Measurements from ENCODE around the gene FAAP20. TPM values are rescaled to one million over a fixed set of nuclear protein-coding genes. Genes with fewer than 3 reads are reported as not detected.

The FAAP20 gene
- total RNA-seq, 1 donor from 2014 or later: 36.5 TPM

DNA sequence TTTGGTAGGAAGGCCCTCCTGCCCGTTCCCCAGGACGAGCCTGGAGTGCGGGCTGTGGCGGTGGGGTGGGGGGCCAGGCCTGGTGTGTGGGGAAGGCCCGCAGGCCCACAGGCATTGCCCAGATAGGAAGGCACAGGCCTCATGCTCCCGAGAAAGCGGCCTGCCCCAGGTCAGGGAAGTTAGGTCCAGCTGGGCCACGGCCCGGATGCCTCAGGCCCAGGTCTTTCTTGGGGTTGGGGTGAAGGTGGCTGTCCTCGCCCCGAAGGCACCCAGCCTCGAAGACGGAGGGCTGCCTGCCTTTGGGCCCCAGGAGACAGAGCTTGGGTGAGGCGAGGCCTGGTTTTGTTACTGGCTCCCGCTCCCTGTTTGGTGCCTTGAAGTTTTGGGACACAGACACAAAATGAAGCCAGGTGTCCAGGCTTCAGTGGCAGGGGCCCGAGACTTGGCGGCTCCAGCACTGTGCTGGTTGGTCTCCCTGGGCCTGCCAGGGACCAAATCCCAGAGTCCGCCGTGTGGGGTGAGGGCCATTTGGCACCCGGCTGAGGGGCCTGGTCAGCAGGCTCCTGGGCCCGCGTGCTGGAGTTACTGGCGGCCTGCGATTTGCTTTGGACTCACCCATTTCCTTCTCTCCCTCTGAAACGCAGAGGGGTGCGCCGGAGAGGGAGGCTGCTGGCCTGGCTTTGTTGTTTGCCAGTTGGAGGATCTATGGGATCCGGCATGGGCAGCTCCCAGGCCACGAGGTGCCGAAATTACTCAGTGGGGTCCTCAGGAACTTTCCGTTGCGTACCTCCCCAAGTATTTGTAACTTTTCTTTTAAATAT lies 35.5 kb upstream of the FAAP20 start:
- no peak for ATAC-seq

DNA sequence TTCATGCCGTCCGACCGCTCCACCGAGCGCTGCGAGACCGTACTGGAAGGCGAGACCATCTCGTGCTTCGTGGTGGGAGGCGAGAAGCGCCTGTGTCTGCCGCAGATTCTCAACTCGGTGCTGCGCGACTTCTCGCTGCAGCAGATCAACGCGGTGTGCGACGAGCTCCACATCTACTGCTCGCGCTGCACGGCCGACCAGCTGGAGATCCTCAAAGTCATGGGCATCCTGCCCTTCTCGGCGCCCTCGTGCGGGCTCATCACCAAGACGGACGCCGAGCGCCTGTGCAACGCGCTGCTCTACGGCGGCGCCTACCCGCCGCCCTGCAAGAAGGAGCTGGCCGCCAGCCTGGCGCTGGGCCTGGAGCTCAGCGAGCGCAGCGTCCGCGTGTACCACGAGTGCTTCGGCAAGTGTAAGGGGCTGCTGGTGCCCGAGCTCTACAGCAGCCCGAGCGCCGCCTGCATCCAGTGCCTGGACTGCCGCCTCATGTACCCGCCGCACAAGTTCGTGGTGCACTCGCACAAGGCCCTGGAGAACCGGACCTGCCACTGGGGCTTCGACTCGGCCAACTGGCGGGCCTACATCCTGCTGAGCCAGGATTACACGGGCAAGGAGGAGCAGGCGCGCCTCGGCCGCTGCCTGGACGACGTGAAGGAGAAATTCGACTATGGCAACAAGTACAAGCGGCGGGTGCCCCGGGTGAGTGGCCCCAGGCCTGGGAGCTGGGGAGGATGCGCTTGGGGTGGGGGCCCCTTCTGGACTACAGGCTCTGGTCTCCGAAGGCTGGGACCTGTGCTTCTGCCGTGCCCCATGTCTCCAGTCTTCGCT lies 34.7 kb upstream of the FAAP20 start:
- ATAC-seq: peak; percentile 29

DNA sequence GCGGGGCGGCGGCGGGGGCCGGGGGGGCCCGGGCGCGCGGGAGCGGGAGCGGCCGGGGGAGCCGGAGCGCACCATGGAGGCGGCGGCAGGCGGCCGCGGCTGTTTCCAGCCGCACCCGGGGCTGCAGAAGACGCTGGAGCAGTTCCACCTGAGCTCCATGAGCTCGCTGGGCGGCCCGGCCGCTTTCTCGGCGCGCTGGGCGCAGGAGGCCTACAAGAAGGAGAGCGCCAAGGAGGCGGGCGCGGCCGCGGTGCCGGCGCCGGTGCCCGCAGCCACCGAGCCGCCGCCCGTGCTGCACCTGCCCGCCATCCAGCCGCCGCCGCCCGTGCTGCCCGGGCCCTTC lies 34.1 kb upstream of the FAAP20 start:
- no peak for ATAC-seq

DNA sequence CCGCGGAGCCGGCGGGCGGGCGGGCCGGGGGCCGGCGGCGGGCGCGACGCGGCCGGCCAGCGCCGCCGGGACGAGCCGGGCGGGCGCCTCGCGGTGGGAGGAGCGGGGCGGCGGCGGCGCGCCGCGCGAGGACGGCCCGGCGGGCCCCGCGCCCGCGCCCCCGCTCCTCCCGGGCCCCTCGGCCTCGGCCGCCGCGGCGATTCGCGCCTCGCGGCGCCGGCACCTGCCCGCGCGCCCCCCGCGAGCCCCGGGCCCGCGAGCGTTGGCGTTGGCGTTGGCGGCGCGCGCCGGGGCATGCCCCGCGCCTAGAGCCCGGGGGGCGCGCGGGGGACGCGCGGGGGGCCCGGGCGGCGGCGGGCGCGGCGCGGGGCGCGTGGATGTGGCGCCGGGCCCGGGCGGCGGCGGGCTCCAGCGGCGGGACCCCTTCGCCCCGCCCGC lies 33.6 kb upstream of the FAAP20 start, which contains the start of gene SKI:
SKI (plus strand) TSS at position 163 of the 438 bp plus-strand sequence. CDS start 448 bp downstream, outside the sequence.
- ATAC-seq: no peak

DNA sequence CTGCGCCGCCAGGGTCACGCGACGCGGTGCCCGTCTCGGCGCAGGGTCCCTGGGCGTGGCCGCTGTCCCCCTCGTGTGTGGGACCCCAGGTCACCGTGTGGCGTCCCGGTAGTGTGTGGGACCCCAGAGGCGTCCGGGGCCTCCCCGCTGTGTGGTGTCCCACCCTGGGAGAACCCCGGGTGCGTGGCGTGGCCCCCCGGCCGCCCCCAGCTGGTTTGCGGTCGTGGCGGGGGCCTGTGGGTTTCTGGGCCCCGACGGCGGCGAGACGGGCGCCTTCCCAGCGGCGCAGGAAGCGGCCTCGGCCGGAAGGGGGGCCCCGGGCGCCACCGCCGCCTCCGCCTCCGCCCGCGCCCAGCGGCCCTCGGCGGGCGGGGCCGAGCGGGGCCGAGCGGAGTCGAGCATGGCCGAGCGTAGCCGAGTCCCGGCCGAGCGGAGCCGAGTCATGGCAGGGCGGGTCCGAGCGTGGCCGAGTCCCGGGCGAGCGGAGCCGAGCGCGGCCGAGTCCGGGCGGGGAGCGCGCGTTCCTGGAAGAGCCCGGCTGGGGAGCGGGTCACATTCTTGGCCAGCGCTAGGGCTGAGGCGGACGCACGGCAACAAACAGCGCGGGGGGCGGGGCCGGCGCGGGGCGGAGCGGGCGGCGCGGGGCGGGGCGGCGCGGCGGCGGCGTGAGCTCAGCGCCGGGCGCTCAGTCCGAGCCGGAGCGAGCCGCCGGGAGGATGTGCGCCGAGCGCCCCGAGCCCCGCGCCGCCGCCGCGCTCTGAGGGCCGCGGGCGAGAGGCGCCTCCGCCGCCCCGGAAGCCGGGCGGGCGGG lies 33.0 kb upstream of the FAAP20 start:
- ATAC-seq: peak; percentile 91

DNA sequence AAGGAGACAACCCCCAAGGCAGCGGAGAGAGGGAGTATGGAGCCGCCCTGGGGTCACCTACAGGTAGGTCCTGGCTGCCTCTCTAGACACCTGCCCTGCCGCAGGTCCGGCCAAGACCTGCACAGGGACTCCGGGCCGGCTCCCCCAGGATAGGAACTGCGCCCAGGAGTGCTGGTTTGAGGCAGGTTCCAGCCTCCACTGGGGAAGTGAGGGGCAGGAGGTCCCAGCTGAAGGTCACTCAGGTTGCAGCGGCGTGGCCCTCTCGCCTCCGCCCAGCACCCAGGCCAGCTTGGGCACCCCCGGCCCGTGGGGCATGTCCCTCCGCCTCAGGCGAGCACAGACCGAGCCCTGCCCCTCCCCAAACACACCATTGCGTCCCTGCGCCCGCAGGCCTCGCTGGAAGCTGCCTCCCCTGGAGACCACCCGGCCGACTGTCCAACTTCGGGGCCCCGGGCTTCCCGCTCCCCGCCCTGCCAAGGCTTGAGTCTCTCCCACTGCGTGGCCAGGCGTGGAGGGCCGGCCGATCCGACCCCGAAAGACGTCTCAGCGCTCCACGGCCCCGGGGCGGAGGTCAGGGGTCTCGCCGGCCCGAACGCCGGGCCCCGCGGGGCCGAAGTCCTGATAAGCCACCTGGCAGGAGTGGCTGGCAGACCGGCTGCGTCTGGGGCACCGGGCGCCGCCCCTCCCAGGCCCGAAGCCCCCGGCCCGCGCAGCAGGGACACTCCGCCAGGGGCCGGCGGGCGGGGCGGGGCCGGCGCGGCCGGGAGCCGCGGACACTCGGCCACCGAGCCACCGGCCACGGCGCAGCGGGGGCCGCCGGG lies 32.2 kb upstream of the FAAP20 start:
- no peak for ATAC-seq

DNA sequence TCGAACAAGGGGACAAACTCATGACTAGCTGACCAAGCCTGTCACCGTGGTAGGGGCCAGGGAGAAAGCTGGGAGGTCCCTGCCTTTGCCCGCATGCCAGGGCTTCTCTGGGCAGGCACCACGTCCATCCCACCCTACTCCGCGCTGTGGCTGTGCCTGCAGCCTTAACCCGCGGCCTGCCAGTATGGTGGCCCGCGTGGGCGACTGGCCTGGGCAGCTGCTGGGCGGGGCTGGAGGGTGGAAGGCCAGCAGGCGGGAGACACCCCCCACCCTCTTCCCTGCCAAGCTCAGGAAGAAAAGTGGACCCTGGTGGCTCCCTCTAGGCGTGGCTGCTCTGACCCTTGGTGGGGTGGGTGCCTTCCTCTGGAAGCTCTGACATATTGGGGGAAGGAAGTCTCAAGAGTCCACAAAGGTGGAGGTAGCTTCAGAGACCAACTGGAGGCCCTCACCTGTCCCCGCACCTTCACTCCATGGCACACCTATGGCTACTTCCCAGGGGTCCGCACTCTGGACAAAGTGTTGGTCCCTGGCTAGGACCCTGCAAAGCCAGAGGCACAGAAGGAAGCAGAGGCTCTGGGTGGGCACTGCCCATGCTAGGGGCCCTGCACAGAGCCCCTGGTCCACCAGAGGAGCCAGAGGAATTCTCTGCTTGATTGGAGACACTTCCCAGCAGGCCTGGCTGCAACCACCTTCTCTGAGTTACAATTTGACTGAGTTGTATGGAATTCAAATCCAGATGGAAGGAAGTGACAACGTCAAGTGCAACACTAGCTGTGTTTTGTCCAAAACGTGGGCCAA lies 30.3 kb upstream of the FAAP20 start:
- ATAC-seq: no peak

DNA sequence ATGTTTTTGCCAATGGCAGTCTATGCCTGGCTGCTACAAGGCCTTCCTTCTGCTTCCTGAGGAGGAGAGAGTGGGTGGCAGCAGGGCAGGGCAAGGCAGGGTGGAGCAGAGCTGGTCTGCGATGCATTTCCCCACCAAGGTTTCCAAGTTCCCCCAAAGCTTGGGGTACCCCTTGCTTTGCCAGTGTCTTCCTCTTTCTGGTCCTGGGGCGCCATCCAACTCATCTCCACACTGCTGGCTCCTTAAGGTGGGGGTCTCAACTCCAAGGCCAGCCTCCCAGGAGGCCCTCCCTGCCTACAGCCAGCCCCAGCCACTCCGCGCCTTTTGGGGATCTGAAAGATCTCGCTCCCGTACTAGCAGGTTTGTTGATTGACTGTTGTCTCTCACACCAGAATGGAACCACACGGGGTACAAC lies 29.6 kb upstream of the FAAP20 start:
- no peak for ATAC-seq

DNA sequence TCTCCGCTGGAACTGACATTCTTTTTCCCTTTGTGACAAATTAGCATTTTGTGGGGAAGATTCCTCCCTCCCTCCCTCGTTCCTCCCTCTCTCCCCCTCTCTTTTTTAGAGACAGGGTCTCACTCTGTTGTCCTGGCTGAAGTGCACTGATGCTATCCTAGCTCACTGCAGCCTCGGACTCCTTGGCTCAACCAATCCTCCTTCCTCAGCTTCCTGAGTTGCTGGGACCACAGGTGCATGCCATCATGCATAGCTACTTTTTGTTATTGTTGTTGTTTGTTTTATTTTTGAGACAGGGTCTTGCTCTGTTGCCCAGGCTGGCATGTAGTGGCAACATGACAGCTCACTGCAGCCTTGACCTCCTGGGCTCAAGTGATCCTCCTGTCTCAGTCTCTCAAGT lies 26.7 kb upstream of the FAAP20 start:
- ATAC-seq: no peak

DNA sequence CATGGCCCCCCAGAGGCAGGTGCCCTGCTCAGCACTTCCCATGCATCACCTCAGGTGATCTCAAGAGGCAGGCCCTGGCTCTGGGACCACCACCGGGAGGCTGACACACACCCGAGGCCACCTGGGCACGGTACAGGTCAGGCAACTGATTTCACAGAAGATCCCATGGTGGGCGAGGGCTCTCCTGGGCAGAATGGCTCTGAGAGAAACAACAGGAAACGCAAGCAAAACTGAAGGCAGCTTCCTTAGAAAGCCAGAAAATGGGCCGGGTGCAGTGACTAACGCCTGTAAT lies 22.1 kb upstream of the FAAP20 start:
- no peak for ATAC-seq

DNA sequence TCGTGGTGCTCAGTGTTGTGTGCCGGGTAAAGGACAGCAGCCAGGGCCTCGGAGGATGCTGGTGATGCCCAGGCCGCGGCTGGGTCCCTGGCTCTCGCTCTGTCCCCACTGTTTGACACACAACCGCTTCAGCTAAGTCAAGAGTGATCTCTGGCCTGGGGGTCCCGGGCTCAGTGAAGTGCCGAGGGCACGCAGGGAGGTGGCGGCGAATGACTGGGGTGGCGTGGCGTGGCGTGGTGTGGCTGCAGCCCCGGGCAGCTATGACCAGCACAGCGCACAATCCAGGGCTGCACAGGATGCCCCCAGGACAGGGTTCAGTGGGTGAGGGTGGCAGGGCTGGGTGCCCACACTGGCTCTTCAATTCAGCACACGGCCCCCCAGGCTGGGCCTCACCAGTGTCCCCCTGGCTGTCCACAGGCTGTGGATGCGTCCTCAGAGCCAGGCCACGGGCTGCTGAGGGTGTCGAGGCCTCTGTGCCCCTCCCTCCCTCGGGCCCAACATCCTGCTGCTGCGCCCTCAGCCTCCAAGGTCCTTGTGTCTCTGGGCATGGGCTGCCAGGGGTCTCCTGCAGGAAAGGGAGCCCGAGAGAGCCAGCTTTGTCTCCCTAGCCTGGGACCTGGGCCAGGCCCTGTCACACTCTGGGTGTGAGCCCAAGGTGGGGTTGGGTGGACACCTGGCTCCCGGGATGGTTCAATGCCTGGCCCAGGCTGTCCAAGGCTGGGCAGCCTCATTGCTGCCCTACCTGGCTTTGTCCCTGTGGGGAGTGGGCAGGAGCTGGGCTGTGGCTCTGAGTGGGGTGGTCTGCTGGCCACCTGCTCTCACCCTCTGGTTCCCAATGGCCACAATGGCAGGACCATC lies 21.6 kb upstream of the FAAP20 start:
- no peak for ATAC-seq

DNA sequence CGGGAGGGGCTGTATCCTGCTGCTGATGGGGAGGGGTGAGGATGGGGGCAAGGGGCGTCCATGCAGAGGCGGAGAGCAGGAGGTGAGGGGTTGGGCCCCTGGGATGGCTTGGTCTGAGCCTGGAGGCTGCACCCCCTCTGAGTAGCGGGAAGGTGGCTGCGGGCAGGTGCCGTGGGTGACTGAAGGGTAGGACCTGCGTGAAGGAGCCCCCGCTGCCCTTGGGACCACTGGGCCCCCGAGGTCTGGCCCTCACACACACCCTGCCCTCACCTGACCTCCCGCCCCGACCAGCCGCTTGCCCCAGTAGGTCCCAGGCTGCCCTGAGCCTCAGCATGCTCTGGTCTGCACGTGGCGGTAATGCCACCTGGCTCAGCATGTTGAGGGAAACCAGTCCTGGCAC lies 20.8 kb upstream of the FAAP20 start:
- ATAC-seq: no peak

DNA sequence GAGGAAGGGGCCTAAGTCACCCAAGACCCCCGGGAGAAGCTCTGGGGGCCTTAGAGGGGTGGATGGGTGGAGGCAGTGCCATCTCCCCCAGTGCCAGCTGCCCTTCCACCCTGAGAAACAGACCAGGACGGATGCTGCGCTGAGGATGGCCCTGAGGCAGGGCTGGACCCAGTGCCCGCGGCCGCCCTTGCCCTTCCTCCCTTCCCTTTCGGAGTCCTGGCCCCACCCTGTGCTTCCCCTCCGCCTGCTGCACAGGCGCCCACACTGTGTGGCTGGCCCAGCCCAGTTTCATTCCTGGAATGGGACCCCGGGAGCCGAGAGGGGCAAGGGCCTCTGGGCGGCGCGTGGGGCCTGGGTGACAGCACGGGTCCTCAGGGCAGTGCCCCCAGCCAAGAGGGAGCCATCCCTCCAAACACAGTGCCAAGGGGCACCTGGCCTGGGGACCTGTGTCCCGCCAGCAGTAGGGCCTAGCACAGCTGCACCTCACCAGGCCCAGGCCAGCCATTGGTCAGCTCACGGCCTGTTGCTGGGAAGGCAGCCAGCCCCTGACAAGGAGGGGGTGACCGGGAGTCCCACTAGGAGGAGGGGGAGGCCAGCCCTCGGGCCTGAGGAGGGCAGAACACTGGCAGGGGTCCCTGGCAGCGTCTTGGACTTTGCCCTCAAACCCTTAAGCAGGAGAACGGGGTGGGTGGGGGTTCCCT lies 20.1 kb upstream of the FAAP20 start:
- ATAC-seq: peak; percentile 11

DNA sequence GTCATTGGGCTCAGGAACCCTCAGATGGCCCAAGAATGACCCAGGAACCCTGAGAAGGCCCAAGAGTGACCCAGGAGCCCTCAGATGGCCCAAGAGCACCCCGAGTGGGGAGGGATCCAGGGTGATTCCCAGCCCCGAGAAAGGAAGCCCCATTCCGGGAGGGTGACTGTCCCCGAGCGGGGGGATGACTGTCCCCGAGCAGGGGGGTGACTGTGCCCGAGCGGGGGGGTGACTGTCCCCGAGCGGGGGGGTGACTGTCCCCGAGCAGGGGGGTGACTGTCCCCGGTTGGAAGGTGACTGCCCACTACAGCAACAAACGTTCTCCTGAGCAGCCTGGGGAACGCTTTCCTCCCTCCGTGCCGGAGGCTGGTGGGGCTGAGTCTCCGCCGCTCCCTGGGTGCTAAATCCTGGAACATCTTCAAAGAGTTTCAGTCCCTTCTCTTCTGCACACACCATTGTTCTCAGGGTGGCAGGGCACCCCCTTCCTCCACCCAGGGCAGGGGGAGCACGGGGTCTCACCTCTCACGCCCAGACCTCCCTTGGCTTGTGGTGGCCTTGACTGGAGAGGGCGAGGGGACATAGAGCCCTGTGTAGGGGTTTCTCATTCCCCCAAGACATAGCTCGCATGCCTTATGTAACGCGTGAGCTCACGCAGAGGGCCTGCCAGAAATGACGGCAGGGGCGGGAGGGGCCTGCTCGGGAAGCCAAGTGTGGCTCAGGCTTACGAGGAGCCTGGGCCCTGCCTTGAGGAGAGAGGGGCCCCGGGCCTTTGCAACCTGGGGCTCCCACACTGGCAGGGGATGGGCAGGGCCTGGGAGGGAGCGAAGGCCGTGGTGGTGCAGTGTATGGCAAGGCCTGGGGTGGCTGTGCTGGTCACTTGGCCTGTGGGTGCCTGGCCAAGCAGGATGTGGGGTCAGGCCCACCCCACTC lies 19.3 kb upstream of the FAAP20 start:
- peak; percentile 46 for ATAC-seq

DNA sequence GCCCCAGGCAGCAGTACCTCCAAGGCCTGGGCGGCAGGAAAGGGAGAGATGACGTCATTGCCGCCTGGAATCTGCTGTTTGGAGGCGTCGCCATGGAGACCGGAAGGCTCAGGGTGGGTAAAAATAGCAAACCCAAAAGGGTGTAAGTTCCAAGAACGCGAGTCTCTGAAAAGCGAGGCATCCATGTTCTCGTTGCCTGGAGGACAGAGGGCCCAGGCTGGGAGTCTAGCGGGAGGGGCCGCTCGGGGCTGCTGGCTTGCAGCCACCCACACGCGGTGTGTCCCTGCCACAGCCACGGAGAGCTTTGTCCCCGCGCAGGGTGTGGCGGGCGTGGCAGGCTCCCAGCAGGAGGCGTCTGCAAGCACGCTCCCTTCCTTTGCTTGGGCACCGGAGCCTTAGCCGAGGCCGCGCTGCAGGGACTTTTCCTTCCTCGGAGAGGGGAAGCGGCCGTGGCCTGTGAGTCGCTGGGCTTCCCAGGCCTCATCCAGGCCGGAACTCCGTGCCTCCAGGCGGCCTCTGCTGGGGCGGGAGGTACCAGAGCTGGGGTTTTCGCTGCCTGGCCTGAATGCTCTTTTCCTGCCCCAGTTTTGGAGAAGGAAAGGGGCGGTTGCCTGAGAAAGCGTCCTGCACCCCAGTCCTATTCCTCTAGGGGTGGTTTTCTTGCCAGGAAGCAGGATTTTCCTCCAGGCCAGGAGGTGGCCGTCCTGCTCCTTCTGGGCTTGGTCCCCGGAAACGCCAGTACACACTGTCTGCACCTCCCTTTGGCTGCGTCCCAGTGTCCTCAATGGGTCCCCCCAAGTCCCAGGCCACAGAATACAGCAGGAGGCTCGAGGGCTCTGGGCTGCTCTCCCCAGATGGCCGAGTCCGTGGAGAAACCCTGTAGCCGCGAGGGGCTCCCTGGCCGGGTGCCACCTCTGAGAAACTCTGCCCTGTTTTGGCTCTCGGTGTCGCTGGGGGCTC lies 18.2 kb upstream of the FAAP20 start:
- peak; percentile 60 for ATAC-seq

DNA sequence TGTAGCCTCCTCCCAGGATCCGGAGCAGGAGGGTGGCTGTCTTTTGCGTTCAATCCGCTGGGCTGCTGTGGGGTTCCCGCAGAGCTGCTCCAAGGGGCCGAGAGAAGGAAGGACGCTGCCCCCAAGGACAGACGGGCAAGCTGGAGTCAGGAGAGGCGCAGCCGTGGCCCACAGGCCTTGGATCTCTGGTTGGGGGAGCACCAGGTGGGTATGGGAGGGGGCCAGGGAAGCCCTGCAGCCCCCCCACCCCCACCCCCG lies 17.6 kb upstream of the FAAP20 start:
- ATAC-seq: no peak

DNA sequence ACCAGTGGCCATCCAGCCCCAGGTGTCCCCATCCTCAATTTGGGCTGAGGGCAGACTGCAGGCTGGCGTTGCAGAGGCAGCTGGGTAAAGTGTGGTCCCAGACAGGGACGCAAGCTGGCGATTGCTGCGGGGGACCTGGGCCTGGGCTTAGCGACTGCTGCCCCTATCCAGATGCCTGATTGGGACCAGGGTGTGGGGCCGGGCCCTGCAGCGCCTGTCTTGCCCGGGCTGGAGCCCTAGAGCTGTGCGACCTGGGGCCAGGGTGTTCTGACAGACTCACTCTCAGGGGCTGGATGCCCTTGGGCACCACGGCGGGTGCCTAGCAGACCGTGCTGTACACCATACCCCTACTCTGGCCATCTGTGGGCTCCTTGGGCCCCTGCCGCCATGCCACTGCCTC lies 16.2 kb upstream of the FAAP20 start:
- ATAC-seq: no peak

All from esophagus mucosa (tissue), 1 donor.